NCI-H146 (cell line): ENCODE data around the gene MRPS31.
A peak's percentile ranks its signal among the peaks of the same experiment; 100 is the strongest.

Experiments
- DNase-seq: peaks from one replicate; lab custom pipeline; 2025; lab: John Stamatoyannopoulos, UW

The MRPS31 gene

GRCh38 chr13:40770934-40771618 is at the start of gene MRPS31:
Gene MRPS31 (minus strand): TSS chr13:40771190. CDS start chr13:40771136, 54 bp downstream.
- peak; percentile 96 for DNase-seq

- no peak for DNase-seq
These were observed 48.9 kb upstream of the MRPS31 start for GRCh38 chr13:40819797-40820315.

DNA sequence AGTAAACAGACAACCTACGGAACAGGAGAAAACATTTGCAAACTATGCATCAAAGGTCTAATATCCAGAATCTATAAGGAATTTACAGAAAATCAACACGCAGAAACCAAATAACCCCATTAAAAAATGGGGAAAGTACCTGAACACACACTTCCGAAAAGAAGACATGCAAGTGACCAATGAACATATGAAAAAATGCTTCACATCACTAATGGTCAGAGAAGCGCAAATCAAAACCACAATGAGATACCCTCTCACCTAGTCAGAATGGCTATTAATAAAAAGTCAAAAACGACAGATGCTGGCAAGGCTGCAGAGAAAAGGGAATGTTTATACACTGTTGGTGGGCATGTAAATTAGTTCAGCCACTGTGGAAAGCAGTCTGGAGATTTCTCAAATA is 47.9 kb upstream of the MRPS31 start:
- DNase-seq, result no peak

DNA sequence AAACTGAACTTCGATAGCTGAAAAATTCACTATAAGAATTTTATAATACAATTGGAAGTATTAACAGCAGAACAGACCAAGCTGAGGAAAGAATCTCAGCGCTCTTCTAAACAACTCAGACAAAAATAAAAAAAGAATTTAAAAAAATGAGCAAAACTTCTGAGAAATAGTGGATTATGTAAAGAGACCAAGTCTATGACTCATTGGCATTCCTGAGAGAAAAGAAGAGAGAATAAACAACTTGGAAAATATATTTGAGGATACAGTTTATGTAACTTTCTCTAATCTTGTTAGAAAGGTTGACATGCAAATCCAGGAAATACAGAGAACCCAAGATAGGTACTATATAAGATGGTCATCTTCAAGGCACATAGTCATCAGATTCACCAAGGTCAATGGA is 43.8 kb upstream of the MRPS31 start:
- DNase-seq, result no peak

DNA sequence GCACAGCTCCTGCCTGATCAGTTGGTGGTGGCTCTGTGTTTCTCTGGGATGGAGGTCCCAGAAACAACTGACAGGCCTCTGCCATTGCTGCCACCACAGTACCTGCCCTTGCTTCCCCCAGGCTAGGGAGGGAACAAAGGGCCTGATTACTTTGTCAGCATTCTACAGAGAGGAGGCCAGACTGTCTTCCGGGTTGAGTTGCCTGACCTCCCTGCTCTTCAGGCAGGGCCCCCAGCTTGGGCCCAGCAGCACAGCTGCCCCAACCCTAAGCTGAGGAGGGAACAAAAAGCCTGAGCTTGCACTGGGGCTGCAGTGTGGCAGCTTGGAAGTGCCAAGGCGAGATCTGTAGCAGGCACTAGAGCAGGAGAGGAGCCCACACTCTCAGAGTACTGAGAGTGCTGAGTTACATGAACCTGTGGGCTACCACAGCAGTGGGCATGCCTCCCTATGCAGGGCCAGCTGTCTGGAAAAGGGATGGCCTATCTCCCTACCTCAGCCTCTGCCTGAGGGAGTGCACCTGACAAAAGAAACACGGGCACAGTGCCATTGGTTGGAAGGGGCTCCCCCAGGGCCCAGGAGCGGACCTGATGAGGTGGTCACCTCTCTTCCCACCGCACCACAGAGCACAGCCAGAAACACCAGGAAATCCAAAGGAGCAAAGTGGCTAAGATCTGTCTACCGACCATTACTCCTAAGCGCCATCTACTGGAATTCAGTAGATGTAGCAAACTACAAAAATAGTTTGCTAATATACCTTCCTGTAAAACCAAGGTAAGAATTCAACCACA is 42.9 kb upstream of the MRPS31 start:
- no peak for DNase-seq

DNA sequence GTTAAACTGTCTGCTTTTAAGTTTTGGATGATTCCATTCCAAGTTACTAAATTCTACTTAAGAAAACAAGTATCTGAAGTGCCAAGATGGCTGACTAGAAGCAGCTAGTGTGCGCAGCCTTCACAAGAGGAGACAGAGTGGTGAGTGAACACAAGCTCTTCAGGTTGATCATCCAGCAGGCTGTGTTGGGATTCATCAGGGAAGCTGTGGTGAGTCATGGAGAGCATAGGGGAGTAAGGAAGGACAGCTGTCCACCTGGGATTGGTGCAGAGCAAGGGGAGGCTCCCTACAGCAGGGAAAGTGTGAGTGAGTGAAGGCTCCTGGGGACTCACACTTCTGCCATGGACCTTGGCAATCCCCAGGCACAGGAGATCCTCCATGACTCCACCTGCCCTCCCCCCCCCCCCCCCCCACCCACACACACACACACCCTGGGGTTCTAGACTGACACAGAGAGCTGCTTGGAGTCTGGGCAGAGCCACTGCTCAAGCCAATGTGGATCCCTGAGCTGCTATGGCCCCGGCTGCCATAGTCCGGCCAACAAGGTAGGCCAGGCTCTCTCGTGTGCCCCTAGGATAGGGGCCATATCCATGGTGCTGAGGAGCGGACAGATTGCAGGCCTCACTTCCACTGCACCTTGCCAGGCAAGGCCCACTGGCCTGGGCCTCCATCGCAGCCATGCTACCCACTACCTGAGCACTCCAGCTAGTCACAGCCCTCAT is 41.9 kb upstream of the MRPS31 start:
- no peak for DNase-seq

- no peak for DNase-seq
These were observed 41.1 kb upstream of the MRPS31 start for GRCh38 chr13:40812102-40812501.

GRCh38 chr13:40809471-40809870 is 38.5 kb upstream of the MRPS31 start:
- no peak for DNase-seq

DNA sequence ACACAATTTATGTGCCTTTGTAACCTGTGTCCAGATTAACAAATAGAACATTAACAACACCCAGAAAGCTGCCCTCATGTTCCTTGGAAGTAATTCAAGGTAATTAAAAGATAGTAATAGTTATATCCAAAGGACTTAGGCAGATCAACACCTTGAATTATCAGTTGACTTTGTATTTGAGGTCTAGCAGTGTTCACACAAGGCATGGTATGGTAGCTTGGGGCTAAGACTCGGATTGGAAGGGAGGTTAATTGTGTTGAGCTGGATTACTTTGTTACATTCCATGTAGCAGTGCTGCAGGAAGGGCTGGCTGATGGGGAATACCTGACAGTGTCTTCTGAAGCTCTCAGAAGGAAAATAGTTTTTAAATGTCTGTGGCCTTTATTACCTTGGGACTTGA is 35.3 kb upstream of the MRPS31 start:
- no peak for DNase-seq

DNA sequence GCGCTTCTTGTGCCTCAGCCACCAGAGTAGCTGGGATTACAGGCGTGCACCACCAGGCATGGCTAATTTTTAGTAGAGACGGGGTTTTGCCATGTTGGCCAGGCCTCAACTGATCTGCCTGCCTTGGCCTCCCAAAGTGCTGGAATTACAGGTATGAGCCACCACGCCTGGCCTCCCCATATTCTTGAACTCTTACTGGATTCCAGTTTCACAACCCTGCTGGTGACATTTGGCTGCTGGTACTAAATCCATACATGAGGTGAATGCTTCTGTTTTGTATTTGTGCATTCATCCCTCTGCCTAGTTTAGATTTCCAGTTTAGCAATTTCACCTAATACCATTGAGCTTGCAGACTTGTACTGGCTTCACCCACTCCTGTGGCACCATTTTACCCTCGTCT is 32.3 kb upstream of the MRPS31 start:
- no peak for DNase-seq

- no peak for DNase-seq
These were observed 30.5 kb upstream of the MRPS31 start for GRCh38 chr13:40801255-40802217.

DNA sequence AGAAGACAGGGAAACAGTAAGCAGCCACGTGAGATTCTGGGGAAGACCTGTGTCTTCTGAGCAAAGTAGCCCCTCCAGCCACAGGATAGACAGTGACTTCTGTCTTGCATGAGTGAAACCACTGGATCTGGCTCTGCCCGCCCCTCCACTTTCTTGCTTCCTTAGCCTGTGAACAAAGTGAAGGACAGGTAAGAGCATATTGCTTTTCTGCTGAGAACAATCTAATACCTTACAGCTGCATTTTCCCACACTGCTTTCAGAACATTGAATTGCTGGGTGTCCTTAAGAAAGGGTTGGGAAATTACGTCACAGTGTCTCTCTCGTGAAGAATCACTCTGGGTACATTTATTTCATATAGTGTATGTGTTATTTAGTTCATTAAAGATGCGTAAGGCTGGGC is 29.6 kb upstream of the MRPS31 start:
- DNase-seq, result no peak

GRCh38 chr13:40799508-40799907 is 28.5 kb upstream of the MRPS31 start:
- DNase-seq, result no peak

DNA sequence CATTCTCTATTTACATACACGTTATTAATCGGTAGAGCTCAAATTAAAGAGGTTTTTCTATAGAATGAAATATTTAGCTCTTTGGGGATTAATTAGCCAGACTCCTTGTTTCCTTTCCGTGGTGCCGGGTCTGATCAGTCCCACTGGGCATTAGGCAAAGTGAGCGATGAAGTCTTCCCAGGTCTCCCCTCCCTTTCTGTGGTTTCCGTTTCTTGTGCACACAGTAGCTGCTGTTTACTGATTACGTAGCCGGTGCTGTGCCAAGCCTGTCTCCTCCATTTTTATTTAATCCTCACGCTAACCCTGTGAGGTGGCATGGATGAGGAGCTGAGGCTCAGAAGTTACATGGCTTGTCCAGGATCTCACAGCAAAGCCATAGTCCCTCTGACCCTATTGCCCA is 27.4 kb upstream of the MRPS31 start:
- DNase-seq, result no peak

- no peak for DNase-seq
These were observed 25.7 kb upstream of the MRPS31 start for GRCh38 chr13:40796649-40797048.

GRCh38 chr13:40794414-40795368 is 23.7 kb upstream of the MRPS31 start:
- no peak for DNase-seq

DNA sequence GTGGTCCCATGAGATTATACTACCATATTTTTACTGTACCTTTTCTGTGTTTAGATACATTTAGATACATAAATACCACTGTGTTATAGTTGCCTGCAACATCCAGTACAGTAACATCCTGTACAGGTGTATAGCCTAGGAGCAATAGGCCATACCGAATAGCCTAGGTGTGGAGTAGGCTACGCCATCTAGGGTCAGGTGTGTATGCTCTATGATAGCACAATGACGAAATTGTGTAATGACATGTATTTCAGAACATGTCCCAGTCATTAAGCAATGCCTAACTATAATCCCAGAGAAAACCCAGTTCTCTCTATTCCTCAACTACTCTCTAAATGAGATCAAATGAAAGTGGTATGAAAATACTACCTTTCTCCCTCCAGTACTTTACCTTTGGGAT is 22.3 kb upstream of the MRPS31 start:
- no peak for DNase-seq

GRCh38 chr13:40792284-40793051 is 21.5 kb upstream of the MRPS31 start:
- no peak for DNase-seq

- DNase-seq, result peak; percentile 22
These were observed 19.2 kb upstream of the MRPS31 start for GRCh38 chr13:40790154-40790616.
